ENCODE data around the gene GSTM2.
A peak's percentile ranks its signal among the peaks of the same experiment; 100 is the strongest.
"Not testable (repeated sequence)": the region's sequence is repeated elsewhere in the genome, so short reads cannot be mapped to it uniquely, and the experiment has no call there.

GSTM2 gene

GRCh38 chr1:109644670-109645069, 23.2 kb upstream of the GSTM2 start:
- no peak for DNase-seq (ENCODE audit: low spot score)

- DNase-seq (ENCODE audit: low spot score), result peak; percentile 58
Observed at GRCh38 chr1:109649491-109649914, 18.4 kb upstream of the GSTM2 start.

- no peak for DNase-seq (ENCODE audit: low spot score)
Observed at GRCh38 chr1:109650609-109651008, 17.2 kb upstream of the GSTM2 start.

- no peak for DNase-seq (ENCODE audit: low spot score)
Observed at GRCh38 chr1:109652402-109652801, 15.5 kb upstream of the GSTM2 start.

- no peak for DNase-seq (ENCODE audit: low spot score)
Observed at GRCh38 chr1:109653306-109653705, 14.6 kb upstream of the GSTM2 start.

GRCh38 chr1:109654519-109654918, 13.3 kb upstream of the GSTM2 start:
- no peak for DNase-seq (ENCODE audit: low spot score)

GRCh38 chr1:109655615-109656519, 12.0 kb upstream of the GSTM2 start, which contains the start of gene GSTM4:
TSS of gene GSTM4 (plus strand) at chr1:109656099. CDS start at chr1:109656390, 291 bp downstream.
- peak; percentile 52 for DNase-seq (ENCODE audit: low spot score)

GRCh38 chr1:109657395-109657794, 10.5 kb upstream of the GSTM2 start:
- DNase-seq (ENCODE audit: low spot score), result no peak

GRCh38 chr1:109657970-109658369, 9.9 kb upstream of the GSTM2 start:
- DNase-seq (ENCODE audit: low spot score), result no peak

- no peak for DNase-seq (ENCODE audit: low spot score)
Observed at GRCh38 chr1:109658533-109659042, 9.3 kb upstream of the GSTM2 start.

- DNase-seq (ENCODE audit: low spot score), result no peak
Observed at GRCh38 chr1:109659145-109659544, 8.7 kb upstream of the GSTM2 start.

- peak; percentile 35 for DNase-seq (ENCODE audit: low spot score)
Observed at GRCh38 chr1:109659997-109660690, 7.7 kb upstream of the GSTM2 start.

- not testable (repeated sequence) for DNase-seq (ENCODE audit: low spot score)
Observed at GRCh38 chr1:109660691-109661026, 7.2 kb upstream of the GSTM2 start.

- no peak for DNase-seq (ENCODE audit: low spot score)
Observed at GRCh38 chr1:109661391-109661790, 6.5 kb upstream of the GSTM2 start.

GRCh38 chr1:109664671-109665070, 3.2 kb upstream of the GSTM2 start:
- DNase-seq (ENCODE audit: low spot score), result no peak

- no peak for DNase-seq (ENCODE audit: low spot score)
Observed at GRCh38 chr1:109668123-109668775, 392 bp downstream of the GSTM2 start.

- DNase-seq (ENCODE audit: low spot score), result no peak
Observed at GRCh38 chr1:109669246-109669948, 1.5 kb downstream of the GSTM2 start.

- not testable (repeated sequence) for DNase-seq (ENCODE audit: low spot score)
Observed at GRCh38 chr1:109669949-109670302, 2.1 kb downstream of the GSTM2 start.

- no peak for DNase-seq (ENCODE audit: low spot score)
Observed at GRCh38 chr1:109671067-109671466, 3.2 kb downstream of the GSTM2 start.

GRCh38 chr1:109673861-109674260, 6.0 kb downstream of the GSTM2 start:
- not testable (repeated sequence) for DNase-seq (ENCODE audit: low spot score)

GRCh38 chr1:109676683-109677381, 9.0 kb downstream of the GSTM2 start:
- not testable (repeated sequence) for DNase-seq (ENCODE audit: low spot score)
